Measurements from ENCODE around the gene IRAG1.

IRAG1 gene, protein sequence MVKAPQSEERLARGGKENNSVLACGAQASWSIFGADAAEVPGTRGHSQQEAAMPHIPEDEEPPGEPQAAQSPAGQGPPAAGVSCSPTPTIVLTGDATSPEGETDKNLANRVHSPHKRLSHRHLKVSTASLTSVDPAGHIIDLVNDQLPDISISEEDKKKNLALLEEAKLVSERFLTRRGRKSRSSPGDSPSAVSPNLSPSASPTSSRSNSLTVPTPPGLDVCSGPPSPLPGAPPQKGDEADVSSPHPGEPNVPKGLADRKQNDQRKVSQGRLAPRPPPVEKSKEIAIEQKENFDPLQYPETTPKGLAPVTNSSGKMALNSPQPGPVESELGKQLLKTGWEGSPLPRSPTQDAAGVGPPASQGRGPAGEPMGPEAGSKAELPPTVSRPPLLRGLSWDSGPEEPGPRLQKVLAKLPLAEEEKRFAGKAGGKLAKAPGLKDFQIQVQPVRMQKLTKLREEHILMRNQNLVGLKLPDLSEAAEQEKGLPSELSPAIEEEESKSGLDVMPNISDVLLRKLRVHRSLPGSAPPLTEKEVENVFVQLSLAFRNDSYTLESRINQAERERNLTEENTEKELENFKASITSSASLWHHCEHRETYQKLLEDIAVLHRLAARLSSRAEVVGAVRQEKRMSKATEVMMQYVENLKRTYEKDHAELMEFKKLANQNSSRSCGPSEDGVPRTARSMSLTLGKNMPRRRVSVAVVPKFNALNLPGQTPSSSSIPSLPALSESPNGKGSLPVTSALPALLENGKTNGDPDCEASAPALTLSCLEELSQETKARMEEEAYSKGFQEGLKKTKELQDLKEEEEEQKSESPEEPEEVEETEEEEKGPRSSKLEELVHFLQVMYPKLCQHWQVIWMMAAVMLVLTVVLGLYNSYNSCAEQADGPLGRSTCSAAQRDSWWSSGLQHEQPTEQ

DNA sequence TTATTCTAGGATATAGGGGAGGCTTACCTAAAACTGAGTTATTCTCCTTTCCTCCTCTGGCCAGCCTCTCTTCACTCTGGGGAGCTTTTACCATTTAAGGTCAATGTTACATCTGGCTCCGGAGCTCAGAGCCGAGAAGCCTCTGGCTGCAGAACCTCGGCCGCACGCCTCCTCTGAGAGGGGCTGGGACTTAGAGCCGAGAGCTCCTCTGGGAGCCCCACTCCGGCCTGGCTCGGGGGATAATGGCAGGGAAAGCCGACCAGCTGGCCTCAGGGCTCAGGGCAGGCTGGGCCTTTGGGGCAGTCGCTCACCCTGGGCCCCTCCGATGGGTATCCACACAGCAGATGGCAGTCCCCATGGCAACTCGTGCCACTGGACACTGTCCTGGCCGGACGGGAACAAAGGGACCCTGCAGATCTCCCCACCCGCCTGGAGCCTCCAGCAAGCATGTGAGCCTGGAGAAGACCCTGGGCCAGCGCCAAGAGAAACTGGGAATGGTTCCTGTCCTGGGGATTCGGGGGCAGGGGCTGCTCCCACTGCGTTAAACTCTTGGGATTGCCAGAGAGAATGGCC, at the start of gene IRAG1:
TSS of gene IRAG1 (minus strand) at position 247 of the 573 bp plus-strand sequence. CDS start at position 94, 153 bp downstream.
- no peak for DNase-seq

DNA sequence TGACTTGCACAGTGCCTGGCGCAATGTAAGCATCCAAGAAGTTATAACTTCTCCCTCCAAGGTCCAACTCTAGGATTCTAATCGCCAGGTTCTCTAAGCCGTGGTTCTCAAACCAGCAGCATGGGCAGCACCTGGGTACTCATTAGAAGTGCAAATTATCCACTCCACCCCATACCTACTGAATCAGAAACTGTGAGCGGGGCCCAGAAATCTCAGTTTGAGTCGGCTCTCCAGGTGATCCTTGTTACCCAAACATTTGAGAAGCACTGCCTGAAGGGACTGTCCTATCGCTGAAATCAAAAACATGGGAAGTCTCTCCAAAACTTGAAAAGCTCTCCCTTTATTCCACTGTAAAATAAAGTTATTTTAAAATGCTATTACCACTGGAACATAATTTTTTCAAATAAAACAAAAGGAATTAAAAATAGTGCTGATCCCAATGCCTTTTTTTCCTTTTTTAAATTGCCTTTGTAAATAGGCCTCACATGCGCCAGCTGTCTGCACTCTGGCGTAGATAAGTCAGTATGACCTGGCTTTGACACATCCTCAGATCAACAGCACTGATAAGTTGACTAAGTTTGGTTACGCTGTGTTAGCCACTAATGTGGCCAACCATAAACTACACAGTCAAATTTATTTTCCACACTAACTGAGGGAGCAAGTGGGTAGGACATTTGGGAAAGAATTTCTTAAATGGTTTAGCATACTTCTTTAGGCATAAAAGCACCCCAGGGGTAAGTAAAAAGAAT, 49.1 kb upstream of the IRAG1 start:
- no peak for DNase-seq

DNA sequence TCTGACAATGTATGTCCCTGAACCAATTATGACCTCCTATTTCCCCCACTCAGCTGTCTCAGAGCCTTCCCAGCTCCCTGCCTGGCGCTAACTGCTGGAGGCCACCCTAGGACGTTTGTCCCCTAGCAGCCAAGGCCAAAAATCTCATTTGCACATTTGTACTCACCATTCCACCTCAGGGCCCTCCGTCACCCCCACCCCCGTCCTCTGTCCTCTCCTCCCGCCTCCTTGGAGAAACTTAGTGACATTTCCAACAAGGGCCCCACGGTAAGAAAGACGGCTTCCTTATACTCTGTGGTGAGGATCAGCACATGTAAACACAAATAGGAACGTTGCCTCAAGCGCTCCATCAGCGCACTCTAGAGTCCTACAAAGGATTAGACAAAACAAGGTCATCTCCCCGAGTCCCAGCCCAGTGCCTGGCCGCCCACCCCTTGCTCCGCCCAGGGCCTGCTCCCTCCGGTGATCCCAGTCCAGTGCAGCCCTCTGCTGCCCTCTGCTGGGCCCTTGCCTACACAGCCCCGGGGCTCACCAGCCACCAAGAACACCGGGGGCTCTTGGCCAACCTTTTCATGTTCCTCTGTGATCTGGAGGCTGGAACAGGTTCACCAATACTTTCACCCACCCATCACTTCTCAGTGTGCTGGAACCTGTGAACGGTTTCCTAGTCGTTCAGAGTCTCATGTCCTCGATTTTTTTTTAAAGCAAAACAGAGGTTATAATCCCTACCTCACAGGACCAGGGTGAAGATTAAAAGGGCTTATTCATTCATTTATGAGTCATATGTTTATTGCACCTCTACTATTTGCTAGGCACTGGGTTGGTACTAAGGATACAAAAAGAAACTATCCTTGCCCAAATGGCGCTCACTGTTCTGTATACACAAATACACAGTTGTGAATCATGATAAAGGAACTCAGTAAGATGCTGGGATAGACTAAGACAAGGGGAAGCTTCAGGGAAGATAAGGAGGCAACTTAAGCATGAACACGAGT, 42.2 kb upstream of the IRAG1 start:
- DNase-seq: peak; percentile 73

DNA sequence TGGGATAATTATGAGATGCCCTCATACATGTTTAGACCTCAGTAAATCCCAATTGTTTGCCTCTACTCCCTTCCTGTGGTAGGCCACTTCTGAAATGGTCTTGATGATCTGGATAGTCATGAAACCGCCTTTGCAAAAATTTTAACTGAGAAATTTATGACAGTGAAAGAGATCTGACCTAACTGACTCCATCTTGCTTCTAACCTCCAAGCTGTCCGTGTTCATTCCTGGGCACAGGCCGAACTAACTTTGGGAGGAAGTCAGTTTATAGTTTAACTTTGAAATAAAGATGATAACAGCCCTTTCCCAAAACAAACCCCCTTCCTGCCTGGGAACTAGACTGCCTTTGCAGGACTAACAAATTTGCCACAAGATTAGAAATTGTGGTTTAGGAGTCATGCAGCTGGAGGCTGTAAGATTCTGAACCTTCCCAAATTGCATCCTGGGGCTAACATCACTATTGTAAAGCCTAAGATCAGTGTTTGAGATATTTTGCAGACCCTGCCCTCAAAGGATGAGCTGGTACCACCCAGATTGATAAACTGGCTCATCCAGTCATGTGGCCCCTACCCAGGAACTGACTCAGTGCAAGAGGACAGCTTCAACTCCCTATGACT, 37.6 kb upstream of the IRAG1 start:
- DNase-seq: no peak

DNA sequence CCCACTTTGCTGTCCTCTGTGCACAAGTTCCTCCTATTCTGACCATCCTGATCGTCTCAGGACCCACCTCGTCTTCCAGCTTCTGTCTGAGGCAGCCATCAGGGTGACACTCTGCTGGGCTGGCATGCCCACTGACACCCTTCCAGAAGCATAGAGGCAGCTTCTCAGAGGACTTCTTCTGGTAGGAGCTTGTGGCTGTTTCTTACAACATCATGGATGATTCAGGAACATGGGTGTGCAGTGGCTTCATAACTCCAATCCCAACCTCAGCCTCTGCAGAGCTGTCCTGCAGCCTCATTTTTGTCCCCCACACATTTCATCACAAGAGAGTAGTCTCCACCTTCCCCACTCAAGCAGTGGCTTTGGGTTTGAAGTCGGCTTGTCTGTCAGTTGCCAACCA, 36.6 kb upstream of the IRAG1 start:
- DNase-seq: no peak

DNA sequence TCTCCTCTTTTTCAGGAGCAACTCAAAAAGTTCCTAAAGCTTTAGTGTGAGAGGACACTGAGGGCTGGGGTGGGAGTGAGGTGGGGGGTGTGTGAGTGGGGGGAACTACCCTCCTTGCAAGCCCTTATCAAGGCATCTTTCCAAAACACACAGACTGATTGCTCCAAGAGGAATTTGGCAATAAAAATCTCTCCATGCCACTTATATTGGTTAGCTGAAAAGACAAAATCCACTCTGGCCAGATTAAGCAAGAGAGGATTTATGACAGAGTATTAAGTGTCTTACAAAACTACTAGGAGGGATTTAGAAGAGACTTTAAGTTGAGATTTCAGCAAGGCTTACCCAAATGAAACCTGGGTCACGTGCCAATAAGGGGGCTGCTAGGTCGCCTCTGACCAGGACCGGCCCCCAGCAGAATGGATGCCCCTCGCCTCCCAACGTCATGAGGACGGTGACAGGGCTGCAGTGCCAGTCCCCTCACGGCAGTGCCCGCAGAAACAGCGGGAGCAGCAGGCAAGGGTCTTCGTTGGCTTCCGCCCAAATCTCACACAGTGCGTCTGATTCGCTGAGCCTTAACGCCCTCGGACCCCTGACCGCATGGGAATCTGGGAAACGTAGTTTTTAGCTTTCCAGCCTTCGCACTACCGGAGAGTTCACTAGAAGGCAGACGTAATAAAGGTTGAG, 35.4 kb upstream of the IRAG1 start:
- DNase-seq: no peak

DNA sequence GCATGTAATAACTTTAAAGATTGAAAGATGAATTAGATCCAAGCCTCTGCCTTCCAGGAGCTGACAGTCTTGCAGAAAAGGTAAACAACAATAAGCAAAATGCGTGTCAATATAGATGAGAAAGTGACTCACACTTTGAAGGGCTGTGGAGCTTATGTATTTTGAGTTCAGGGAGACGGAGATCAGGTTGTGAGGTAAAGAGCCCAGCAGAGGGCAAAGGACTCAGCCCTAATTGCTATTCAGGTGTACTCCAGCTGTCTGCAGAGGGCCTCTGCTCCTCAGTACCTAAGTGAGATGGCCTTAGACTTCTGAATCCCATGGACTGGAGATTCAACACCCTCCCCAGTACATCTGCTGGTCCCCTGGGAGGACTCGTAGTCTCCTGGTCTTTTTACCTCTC, 34.6 kb upstream of the IRAG1 start:
- no peak for DNase-seq

DNA sequence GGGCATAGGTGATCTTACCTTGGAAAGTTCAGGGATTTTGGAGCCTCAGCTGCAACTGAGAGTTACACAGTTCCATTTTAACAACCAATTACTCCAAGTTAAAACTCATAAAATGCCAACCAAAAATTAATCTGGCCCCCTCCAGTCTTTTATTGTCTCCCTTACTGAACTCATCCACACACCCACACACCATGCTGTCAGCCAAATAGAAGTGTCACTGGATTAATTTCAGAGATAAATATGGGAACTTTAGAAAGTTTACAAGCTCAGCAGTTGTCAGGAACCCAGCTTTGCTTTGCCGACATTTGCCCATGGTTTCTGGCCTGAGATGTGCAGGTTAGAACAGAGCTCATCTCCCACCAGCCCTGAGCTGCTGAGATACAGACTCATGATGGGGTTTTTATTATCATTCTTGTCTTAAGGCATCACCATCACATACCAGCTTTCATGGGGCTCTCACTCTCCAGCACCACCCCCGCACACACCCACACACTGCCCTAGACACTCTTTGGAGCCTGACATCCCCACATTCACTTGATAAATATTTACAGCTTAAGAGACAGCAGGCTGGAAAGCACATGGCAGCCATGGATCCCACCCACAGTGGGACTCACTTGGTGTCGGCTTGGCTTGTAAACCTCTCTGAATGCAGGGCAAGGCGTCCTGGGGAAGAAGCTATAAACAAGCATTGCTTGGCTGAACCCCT, 33.7 kb upstream of the IRAG1 start:
- no peak for DNase-seq

DNA sequence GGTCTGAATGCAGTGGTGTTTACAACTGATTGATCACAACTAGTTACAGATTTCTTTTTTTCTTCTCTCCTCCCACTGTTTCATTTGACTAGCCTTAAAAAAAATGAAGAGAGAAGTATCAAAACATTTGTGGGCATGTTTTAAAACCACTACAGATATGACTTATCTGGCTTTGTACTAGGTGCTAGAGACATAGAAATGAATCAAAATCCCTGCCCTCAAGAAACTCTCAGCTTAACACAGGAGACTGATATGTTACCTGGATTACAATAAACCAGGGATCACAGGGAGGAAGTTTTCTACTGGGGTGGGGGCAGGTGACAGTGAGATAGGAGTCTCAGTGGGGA, 32.3 kb upstream of the IRAG1 start:
- no peak for DNase-seq

DNA sequence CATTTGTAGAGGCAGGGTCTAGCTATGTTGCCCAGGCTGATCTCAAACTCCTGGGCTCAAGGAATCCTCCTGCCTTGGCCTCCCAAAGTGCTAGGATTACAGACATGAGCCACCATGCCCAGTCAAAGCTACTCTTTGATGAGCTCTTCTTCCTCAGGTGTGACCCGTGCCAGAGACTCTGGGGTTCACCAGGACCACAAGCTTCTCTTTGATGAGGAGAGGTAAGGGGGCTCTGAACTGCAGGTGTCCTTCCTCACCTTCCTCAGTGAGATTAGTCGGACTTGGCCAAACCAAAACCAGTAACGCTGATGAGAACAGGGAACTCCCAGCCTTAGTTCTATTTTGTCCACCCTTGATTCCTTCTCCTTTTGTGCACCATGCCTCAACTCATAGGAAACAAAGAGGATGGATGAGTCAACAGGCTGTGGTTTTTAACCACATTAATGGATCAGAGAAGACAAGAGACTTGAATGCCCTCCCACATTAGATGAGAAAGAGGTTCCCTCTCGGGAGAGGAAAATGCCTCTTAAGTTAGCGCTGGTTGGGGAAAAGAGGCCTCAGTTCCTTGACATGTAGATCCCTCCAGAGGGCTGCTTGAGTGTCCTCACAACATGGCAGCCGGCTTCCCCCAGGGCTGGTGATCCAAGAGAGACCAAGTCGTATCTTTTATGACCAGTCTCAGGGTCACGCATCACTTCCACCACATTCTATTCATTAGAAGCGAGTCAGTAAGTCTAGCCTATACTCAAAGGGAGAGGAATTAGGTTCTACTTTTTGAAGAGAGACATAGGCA, 31.8 kb upstream of the IRAG1 start:
- DNase-seq: no peak

DNA sequence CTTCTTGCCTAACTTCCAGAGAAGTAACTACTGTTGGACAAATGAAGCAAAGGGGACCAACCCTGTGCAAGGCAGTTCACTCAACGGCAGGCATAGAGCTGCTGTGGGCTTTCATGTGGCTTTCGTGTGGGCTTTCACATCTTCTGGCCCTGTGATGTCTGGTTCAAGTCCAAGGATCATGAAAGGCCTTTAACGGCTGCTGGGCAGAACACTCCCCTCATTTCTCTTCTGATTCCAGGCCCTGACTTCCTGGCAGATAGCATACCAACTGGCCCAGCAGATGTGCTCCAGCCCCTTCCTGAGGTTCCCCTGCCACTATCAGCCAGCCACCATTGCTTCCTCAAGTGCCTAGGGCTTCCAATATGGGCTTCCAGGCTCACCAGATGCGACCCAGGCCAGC, 28.8 kb upstream of the IRAG1 start:
- no peak for DNase-seq

DNA sequence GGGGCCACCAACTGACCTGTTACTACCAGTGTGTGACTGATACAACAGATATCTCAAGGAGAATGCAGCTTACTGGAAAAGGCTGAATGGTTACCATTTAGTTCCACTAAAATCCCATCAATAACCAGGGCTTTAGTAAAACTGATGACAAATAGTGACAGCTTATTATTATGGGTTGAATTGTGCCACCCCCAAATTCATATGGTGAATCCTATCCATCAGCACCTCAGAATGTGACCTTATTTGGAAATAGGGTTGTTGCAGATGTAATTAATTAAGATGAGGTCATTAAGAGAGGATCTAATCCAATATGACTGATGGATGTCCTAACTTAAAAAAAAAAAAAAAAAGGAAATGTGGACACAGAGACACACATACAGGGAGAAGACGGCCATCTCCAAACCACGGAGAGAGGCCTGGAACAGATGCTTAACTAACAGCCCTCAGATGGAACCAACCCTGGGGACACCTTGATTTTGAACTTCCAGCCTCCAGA, 27.4 kb upstream of the IRAG1 start:
- no peak for DNase-seq

DNA sequence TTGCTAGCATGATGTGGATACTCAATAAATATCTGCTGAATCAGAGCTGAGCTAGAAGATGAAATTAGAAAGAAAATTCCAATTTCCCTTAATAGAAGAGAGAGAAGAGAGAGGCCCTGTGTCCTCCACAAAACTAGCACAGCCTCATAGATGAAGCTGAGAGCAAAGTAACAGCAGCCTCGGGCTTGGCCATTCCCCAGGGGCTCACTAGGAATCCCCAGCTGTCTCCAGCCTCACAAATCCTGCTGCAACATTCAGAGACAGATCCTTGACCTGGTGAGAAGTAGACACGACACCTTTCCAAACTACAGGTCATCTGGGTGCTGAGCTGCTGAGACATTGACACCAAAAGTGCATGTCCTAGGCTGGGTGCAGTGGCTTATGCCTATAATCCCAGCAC, 26.1 kb upstream of the IRAG1 start:
- DNase-seq: no peak

DNA sequence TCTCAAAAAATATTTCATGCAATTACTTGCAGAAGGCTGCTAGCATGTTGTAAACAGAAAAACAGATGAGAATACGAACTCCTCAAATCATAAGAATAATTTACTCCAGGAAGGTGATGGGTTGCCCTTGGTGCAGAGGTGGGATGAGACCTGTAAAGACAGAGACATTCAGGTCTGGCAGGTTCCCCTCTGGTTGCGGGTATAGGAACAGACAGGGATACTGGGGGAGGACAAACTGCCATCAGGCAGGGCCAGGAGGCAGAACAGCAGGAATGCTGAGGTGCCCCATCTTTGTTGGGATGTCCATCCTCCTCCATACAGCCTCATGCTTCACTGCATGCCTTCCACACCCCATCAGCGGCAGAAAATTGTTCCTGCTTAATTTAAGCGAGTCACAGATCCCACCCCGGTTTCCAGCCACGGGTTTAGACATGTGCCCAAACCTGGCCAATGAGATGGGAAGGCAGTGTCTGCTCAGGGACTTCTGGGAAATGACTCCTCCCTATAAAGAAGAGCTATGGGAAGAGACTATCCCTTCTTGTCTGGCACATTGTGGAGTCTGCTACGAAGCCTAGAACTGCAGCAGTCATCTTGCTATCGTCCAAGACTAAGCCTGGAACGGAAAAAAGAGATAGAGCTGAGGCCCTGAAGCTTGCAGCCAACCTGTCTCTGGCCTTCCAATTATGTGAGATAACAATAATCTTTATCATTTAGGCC, 23.1 kb upstream of the IRAG1 start:
- DNase-seq: no peak

DNA sequence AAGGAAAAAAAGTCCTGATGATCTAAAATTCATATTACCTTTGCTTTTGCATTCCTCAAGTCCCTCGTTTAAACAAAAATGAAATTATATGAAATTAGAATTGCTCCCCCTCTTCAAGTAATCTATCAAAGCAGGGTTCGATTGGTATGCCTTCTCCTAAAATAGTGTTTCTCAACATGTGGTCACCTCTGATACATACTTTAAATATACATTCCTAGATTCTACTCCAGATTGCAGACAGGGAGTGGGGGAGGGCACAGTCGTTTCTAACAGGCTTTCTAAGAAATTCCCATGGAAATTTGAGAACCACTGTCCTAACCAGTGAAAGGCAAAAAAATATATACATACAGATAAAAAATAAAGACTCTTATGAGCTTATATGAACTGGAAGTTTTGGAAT, 22.6 kb upstream of the IRAG1 start:
- no peak for DNase-seq

DNA sequence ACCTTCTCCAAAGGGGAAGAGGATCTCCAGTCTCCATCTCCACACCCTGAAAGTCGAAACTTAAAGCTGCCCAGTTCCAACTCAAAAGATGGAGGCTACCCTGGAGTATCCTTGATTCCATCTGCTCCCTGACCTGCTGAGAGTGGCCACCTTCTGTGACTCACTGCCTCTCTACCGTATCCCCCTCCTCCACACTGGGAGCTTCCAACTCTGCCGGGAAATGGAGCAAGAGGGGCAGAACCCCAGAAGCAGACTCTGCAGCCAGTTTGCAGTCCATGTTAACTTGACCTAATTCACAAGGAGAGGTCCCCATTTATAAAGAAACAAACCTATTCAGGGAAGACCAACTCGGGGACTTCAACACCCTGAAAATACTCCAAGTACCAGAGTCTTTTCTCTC, 22.0 kb upstream of the IRAG1 start:
- no peak for DNase-seq

DNA sequence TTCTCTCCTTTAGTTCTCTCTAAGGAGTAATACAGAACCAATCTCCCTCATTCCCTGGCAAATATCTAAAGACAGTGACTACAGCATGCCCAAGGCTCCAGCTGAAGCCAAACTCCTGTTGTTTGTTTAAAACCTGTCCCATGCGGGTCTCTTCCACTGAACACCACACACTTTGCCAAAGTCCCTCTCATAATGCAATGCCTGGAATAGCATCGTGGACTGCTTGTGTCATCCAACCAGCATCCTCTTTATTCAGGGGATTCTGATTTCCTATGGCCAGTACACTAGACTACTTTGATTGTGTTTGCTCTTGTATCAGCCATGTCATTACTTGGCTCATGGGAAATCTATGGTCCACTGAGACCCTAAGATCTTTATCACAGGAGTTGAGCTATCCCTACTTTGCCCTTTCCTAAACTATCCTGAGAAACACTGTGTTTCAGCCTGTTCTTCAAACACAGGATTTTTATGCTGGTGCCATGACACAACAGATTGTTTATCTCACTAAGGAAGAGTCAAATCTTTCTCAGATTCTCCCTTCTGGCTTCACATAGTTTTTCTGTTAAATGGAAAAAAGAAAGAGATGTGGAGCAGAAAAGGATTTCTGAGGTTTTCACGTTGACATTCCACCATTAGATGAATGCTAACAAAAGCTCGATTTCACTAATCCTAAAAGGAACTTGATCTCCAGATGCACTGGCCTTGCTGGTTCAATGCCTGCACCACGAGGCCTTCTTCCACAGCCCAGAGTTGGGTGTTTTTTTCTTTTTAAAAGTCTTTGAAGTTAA, 15.9 kb upstream of the IRAG1 start:
- no peak for DNase-seq
